ENCODE measurements around the gene RNF34. TPM values are rescaled to one million over a fixed set of nuclear protein-coding genes. Genes with fewer than 3 reads are reported as not detected.

The RNF34 gene
- total RNA-seq, 1 donor from 2014 or later: 63.7 TPM

DNA sequence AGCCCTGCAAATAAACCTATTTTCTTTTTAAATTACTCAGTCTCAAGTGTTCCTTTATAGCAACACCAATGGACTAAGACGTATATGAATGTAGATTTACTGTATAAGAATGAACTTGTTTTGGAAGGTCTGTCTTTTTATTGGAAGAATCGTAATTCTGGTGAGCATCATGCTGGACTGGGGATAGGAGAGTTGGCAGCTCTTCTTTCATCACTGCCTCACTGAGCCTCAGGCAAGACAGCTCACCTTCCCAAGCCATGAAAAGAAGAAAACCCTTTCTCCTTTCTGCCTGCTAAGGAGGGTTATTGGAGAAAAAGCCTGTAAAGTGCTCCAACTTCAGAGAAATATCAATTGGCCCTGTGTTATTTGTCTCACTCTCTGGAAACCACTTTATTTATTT, 9.1 kb upstream of the RNF34 start:
- DNase-seq: no peak
- H3K27ac Mint-ChIP-seq (ENCODE audit: unreplicated experiment): no peak overlapping the region
- H3K27me3 Mint-ChIP-seq (ENCODE audit: unreplicated experiment): peaks cover 7% of the 10 kb centered on the region
- H3K36me3 Mint-ChIP-seq (ENCODE audit: unreplicated experiment): no peaks in the 10 kb centered on the region
- H3K4me1 Mint-ChIP-seq (ENCODE audit: low read depth, unreplicated experiment): no peaks in the 10 kb centered on the region
- TF ChIP-seq, protein P1, sequence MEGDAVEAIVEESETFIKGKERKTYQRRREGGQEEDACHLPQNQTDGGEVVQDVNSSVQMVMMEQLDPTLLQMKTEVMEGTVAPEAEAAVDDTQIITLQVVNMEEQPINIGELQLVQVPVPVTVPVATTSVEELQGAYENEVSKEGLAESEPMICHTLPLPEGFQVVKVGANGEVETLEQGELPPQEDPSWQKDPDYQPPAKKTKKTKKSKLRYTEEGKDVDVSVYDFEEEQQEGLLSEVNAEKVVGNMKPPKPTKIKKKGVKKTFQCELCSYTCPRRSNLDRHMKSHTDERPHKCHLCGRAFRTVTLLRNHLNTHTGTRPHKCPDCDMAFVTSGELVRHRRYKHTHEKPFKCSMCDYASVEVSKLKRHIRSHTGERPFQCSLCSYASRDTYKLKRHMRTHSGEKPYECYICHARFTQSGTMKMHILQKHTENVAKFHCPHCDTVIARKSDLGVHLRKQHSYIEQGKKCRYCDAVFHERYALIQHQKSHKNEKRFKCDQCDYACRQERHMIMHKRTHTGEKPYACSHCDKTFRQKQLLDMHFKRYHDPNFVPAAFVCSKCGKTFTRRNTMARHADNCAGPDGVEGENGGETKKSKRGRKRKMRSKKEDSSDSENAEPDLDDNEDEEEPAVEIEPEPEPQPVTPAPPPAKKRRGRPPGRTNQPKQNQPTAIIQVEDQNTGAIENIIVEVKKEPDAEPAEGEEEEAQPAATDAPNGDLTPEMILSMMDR (IDR thresholded peaks at IDR 0.05; ENCODE audit: partially characterized antibody, unreplicated experiment): no peak
- peaks cover 1% of the 10 kb centered on the region for H3K9me3 Mint-ChIP-seq (ENCODE audit: unreplicated experiment)
- no peak overlapping the region for H3K4me3 Mint-ChIP-seq (ENCODE audit: unreplicated experiment)

DNA sequence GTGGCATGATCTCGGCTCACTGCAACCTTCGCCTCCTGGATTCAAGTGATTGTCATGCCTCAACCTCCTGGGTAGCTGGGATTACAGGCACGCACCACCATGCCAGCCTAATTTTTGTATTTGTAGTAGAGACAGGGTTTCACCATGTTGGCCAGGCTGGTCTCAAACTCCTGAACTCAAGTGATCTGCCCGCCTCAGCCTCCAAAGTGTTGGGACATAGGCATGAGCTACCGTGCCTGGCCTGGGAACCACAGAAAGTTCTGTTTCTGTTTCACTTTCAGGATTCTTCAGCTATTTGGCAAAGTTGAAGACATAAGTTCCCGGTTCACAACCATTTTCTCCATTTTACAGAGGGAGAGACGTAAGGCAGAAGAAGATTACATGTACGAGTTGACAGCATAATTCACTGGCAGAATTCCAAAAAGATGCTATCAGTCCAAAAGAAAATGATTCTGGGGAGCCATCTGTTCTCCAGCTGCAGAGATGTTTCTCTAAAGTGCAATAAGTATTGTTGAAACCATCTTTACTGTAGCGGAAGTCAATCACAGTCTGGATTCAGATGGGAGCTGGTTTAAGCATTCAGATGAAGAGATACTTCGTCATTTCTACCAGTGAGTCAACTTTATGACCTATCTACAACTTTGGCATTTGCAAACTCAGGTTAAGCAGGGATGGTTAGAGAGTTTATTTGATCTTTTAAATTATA, 8.1 kb upstream of the RNF34 start:
- Mint-ChIP-seq H3K4me1 (ENCODE audit: low read depth, unreplicated experiment) (no peaks in the 10 kb centered on the region), H3K4me3 (ENCODE audit: unreplicated experiment) (no peak overlapping the region), H3K36me3 (ENCODE audit: unreplicated experiment) (no peaks in the 10 kb centered on the region), H3K27ac (ENCODE audit: unreplicated experiment) (no peak overlapping the region), H3K9me3 (ENCODE audit: unreplicated experiment) (peaks cover 1% of the 10 kb centered on the region), H3K27me3 (ENCODE audit: unreplicated experiment) (peaks cover 7% of the 10 kb centered on the region)
- TF ChIP-seq, protein P1 (IDR thresholded peaks at IDR 0.05; ENCODE audit: partially characterized antibody, unreplicated experiment): no peak
- no peak for DNase-seq

DNA sequence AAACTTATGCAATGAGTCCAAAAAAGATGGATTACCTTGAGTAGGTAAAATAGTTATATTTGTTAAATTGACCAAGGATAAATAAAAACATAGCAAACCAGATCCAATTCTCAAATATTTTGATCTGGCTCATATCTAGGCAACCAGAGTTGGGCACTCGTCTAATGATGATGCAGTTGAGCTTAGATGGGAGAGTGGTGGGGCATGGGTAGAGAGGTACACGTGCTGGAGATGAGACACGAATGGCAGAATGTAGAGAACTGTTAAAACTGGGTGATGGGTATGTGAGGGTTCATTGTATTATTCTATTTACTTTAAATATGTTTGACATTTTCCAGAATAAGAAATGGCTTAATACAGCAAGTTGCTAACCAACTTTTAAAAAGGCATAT, 7.6 kb upstream of the RNF34 start:
- Mint-ChIP-seq H3K4me1 (ENCODE audit: low read depth, unreplicated experiment) (no peaks in the 10 kb centered on the region), H3K4me3 (ENCODE audit: unreplicated experiment) (no peak overlapping the region), H3K27ac (ENCODE audit: unreplicated experiment) (no peak overlapping the region), H3K9me3 (ENCODE audit: unreplicated experiment) (peaks cover 1% of the 10 kb centered on the region), H3K27me3 (ENCODE audit: unreplicated experiment) (peaks cover 7% of the 10 kb centered on the region), H3K36me3 (ENCODE audit: unreplicated experiment) (no peaks in the 10 kb centered on the region)
- DNase-seq: no peak
- TF ChIP-seq, protein P1 (IDR thresholded peaks at IDR 0.05; ENCODE audit: partially characterized antibody, unreplicated experiment): no peak

DNA sequence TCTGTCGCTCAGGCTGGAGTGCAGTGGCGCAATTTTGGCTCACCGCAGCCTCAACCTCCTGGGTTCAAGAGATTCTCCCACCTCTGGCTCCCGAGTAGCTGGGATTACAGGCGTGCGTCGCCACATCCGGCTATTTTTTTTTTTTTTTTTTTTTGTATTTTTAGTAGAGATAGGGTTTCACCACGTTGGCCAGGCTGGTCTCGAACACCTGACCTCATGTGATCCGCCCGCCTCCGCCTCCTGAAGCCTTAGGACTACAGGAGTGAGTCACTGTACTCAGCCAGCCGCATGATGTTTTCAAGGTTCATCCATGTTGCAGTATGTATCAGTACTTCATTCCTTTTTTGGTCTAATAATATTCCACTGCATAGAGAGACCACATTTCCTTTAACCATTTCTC, 2.4 kb upstream of the RNF34 start:
- TF ChIP-seq, protein P1 (IDR thresholded peaks at IDR 0.05; ENCODE audit: partially characterized antibody, unreplicated experiment): no peak
- no peaks in the 10 kb centered on the region for H3K36me3 Mint-ChIP-seq (ENCODE audit: unreplicated experiment)
- DNase-seq: no peak
- H3K27ac Mint-ChIP-seq (ENCODE audit: unreplicated experiment): no peak overlapping the region
- no peak overlapping the region for H3K4me3 Mint-ChIP-seq (ENCODE audit: unreplicated experiment)
- peaks cover 4% of the 10 kb centered on the region for H3K9me3 Mint-ChIP-seq (ENCODE audit: unreplicated experiment)
- peaks cover 5% of the 10 kb centered on the region for H3K27me3 Mint-ChIP-seq (ENCODE audit: unreplicated experiment)
- peaks cover 9% of the 10 kb centered on the region for H3K4me1 Mint-ChIP-seq (ENCODE audit: low read depth, unreplicated experiment)

DNA sequence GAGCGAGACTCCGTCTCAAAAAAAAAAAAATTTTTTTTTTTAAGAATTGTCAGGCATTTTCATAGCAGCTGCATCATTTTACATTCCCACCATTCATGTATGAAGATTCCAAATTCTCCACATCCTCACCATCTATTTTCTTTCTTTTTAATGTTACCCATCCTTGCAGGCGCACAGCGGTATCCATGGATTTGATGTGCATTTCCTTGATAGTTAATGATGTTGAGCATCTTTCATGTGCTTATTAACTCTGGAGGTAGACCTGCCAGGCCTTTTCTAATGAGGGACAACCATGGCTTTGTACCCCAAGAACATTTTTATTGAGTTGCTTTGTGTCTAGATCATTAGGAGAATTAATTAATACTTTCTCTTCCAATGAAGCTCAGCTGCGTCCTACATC, 1.6 kb upstream of the RNF34 start:
- peaks cover 5% of the 10 kb centered on the region for H3K27me3 Mint-ChIP-seq (ENCODE audit: unreplicated experiment)
- no peaks in the 10 kb centered on the region for H3K36me3 Mint-ChIP-seq (ENCODE audit: unreplicated experiment)
- no peak overlapping the region for H3K27ac Mint-ChIP-seq (ENCODE audit: unreplicated experiment)
- TF ChIP-seq, protein P1 (IDR thresholded peaks at IDR 0.05; ENCODE audit: partially characterized antibody, unreplicated experiment): no peak
- peaks cover 4% of the 10 kb centered on the region for H3K9me3 Mint-ChIP-seq (ENCODE audit: unreplicated experiment)
- DNase-seq: no peak
- H3K4me1 Mint-ChIP-seq (ENCODE audit: low read depth, unreplicated experiment): peaks cover 9% of the 10 kb centered on the region
- peak overlapping the region; percentile 97 for H3K4me3 Mint-ChIP-seq (ENCODE audit: unreplicated experiment)

All from glutamatergic neuron (in vitro differentiated cells).